NCI-H446 (cell line): Measurements from ENCODE around the gene PDGFC.
A peak's percentile ranks its signal among the peaks of the same experiment; 100 is the strongest.
"Not testable (repeated sequence)": the region's sequence is repeated elsewhere in the genome, so short reads cannot be mapped to it uniquely, and the experiment has no call there.

Experiments used
- DNase-seq, 2 experiments: peaks; one replicate each; lab custom pipeline; 2025; lab: John Stamatoyannopoulos, UW

Gene PDGFC

GRCh38 chr4:156901871-156902270 lies 69.7 kb downstream of the PDGFC start:
- DNase-seq = no peak

- DNase-seq = no peak
Measured at GRCh38 chr4:156898373-156899117, 73.1 kb downstream of the PDGFC start.

GRCh38 chr4:156896527-156896926 lies 75.1 kb downstream of the PDGFC start:
- DNase-seq = peak in 1 of 2 experiments; percentile 66

GRCh38 chr4:156894234-156894633 lies 77.4 kb downstream of the PDGFC start:
- no peak for DNase-seq

- no peak for DNase-seq
Measured at GRCh38 chr4:156892805-156893204, 78.8 kb downstream of the PDGFC start.

GRCh38 chr4:156889616-156890594 lies 81.7 kb downstream of the PDGFC start:
- DNase-seq = peak in 1 of 2 experiments; percentile 32

- no peak for DNase-seq
Measured at GRCh38 chr4:156888762-156889161, 82.8 kb downstream of the PDGFC start.

GRCh38 chr4:156886481-156886880 lies 85.1 kb downstream of the PDGFC start:
- no peak for DNase-seq

- no peak for DNase-seq
Measured at GRCh38 chr4:156885374-156885773, 86.2 kb downstream of the PDGFC start.

- DNase-seq = no peak
Measured at GRCh38 chr4:156884183-156884582, 87.4 kb downstream of the PDGFC start.

- DNase-seq = no peak
Measured at GRCh38 chr4:156875704-156876103, 95.9 kb downstream of the PDGFC start.

GRCh38 chr4:156875055-156875454 lies 96.5 kb downstream of the PDGFC start:
- no peak for DNase-seq

GRCh38 chr4:156873799-156874198 lies 97.8 kb downstream of the PDGFC start:
- no peak for DNase-seq

GRCh38 chr4:156870861-156871260 lies 100.7 kb downstream of the PDGFC start:
- DNase-seq = no peak

- no peak for DNase-seq
Measured at GRCh38 chr4:156870131-156870530, 101.5 kb downstream of the PDGFC start.

GRCh38 chr4:156866088-156866487 lies 105.5 kb downstream of the PDGFC start:
- not testable (repeated sequence) for DNase-seq

GRCh38 chr4:156865451-156865850 lies 106.1 kb downstream of the PDGFC start:
- DNase-seq = no peak

GRCh38 chr4:156858071-156858470 lies 113.5 kb downstream of the PDGFC start:
- no peak for DNase-seq

- DNase-seq = peak; percentile 20 to 82
Measured at GRCh38 chr4:156838761-156839160, 132.8 kb downstream of the PDGFC start.

- no peak for DNase-seq
Measured at GRCh38 chr4:156837625-156838345, 133.8 kb downstream of the PDGFC start.

GRCh38 chr4:156832886-156833285 lies 138.7 kb downstream of the PDGFC start:
- DNase-seq = no peak

- no peak for DNase-seq
Measured at GRCh38 chr4:156830351-156830750, 141.2 kb downstream of the PDGFC start.
